Stimulated activated CD4-positive, alpha-beta T cell treated with anti-CD3 and anti-CD28 coated beads, Interleukin-4, amount 100 ng/mL, for 48 hours (primary cell): ENCODE data around the gene DENND10.
"Not testable (repeated sequence)": the region's sequence is repeated elsewhere in the genome, so short reads cannot be mapped to it uniquely, and the experiment has no call there.

Experiments used
- DNase-seq, 2 donors: peaks; one replicate each; pipeline ENCODE4 v3.0.0-alpha.2; 2020; ENCODE audit warnings: low read depth in 2 of 2

Gene DENND10

DNA sequence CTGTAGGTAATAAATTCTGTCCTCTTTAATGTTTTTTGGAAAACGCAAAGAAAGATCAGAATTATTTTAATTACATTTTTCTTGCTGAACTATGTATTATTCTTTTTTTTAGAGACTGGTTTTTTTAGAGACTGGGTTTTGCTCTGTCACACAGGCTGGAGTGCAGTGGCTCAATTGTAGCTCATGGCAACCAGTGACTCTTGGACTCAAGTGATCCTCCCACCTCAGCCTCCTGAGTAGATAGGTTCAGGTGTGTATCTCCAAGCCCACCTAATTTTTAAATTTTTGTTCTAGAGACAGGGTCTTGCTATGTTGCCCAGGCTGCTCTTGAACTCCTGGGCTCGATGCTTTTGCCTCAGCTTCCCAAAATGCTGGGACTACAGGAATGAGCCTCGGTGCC, 5.3 kb upstream of the DENND10 start:
- no peak for DNase-seq

DNA sequence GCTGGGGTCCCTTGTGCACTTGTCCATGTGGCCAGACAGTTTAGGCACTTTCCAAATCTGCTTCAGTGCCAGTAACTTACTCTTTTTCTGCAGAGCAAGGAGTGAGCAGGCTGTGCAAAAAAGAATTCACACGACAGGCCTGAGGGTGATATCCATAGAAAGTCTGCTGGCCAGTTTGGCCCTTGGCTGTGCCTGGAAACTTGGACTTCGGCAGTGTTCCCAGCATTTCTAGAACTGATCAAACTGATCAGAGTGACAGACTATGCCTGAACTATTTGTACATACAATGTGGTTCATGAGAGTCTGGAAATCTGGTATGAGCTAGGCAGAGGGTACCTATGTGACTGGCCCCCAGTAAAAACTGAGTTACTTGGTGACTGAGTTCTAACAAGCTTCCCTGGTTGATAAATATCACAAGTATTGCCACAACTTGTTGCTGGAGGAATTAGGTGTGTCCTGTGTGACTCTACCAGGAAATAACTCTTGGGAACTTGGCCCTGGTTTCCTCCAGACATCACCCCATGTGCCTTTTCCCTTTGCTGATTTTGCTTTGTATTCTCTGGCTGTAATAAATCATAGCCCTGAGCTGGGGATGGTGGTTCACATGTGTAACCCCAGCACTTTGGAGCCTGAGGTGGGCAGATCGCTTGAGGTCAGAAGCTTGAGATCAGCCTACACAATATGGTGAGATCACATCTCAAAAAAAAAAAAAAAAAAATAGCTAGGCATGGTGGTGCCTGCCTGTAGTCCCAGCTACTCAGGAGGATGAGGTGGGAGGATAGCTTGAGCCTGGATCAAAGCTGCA, 3.3 kb upstream of the DENND10 start:
- no peak for DNase-seq

DNA sequence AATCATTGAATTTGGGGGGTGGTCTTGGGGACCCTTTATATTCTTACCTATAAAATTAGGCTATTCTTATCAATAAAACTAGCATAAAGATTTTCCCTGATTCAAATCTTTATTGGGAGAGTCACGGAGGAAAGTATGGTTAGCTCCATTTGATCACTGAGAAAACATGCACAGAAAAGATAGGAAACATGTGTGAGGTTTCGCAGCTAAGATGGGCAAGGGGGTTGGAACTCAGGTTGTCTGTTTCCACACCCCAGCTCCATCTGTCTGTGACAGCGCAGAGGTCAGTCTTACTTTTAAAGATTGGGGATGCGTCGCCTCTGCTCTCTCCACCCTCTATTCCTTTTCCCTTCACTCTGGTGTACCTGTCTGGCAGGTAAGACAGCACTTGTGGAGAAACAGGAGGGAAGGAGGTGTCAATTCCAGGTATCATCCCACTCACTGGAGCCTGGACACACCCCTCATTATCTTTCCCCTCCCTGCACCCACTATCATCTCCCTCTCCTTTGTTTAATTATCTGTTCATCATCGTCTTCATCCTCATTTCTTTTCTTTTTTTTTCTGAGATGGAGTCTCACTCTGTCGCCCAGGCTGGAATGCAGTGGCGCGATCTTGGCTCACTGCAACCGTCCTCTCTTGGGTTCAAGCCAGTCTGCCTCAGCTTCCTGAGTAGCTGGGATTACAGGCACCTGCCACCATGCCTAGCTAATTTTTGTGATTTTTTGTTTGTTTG, 2.4 kb upstream of the DENND10 start:
- DNase-seq = no peak

DNA sequence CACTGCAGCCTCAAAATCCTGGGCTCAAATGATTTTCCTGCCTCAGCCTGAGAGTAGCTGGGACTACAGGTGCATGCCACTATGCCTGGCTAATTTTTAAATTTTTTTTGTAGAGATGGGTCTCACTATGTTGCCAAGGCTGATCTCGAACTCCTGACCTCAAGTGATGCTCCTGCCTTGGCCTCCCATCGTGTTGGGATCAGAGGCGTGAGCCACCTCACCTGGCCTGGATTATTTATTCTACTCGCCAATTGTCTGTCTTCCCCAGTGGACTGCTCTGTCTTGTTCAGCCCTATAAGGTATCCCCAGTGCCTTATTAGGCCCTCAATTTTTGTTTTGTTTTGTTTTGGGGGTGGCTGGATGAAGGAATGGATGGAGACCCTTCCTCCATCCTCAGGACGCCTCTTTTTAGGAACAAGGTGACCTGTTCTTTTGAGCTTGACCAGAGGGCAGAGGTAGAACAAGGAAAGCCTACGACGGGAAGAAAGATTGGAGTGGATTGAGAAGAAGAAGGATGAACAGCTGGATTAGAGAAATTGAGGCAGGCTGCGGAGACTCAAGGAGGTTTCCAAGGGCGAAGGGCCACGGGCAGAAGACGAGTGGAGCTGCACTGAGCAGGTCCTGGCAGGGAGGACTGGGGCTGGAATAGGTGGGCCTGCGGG, 541 bp upstream of the DENND10 start:
- no peak for DNase-seq

DNA sequence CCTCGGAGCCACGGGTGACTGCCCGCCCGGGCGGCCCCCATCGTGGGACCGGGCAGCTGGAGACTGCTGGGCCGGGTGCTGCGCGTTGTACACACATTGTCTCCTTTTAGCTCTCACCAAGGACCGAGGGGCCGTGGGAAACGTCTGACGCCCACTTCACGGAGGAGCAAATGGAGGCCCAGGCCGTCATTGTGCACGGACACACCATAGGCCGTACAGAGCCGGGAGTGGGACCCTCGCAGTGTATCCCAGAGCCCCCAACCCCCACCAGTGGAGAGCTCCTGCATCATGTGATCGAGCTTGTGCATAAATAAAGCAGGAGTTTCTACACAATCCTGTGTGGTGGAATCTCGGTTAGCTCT, 722 bp downstream of the DENND10 start:
- no peak for DNase-seq

DNA sequence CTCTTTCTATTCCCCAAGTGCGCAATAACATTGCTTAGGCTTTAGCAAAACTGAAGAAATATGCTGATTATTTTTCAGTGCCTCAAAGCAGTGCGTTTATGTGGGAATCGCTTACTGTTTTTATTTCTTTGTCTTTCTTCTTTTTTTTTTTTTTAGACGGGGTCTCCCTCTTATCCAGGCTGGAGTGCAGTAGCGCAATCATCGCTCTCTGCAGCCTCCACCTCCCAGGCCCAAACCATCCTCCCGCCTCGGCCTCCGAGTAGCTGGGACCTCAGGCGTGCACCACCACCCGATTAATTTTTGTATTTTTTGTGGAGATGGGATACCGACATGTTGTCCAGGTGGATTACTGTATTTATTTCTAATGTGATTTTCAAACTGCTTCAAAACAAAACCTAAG, 1.2 kb downstream of the DENND10 start:
- no peak for DNase-seq

- DNase-seq = not testable (repeated sequence)
Observed at GRCh38 chr10:119105899-119106298, 2.0 kb downstream of the DENND10 start.

DNA sequence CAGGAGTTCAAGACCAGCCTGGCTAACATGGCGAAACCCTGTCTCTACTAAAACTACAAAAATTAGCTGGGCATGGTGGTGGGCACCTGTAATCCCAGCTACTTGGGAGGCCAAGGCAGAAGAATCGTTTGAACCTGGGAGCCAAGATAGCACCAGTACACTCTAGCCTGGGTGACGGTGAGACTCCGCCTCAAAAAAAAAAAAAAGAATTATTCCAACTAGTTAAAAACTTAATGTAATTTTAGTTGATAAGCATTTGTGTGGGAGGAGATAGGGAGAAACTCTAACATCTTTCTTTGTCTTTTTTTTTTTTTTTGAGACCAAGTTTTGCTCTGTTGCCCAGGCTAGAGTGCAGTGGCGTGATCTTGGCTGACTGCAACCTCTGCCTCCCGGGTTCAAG, 3.2 kb downstream of the DENND10 start:
- not testable (repeated sequence) for DNase-seq

DNA sequence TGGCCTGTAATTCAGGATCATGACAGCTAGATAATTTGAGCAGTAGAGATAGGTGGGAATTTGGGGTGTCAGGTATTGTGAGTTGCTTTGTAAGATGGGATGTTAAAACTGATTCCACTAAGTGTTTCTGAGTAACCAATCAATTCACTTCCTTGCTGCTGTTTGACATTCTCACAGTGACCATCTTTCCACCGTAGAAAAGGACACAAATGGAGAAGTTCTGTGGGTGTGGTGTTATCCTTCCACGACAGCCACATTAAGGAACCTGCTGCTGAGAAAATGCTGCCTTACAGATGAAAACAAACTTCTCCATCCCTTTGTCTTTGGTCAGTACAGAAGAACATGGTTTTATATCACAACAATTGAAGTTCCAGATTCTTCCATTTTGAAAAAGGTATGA, 3.9 kb downstream of the DENND10 start:
- not testable (repeated sequence) for DNase-seq

GRCh38 chr10:119112056-119112455, 8.1 kb downstream of the DENND10 start:
- DNase-seq = no peak

DNA sequence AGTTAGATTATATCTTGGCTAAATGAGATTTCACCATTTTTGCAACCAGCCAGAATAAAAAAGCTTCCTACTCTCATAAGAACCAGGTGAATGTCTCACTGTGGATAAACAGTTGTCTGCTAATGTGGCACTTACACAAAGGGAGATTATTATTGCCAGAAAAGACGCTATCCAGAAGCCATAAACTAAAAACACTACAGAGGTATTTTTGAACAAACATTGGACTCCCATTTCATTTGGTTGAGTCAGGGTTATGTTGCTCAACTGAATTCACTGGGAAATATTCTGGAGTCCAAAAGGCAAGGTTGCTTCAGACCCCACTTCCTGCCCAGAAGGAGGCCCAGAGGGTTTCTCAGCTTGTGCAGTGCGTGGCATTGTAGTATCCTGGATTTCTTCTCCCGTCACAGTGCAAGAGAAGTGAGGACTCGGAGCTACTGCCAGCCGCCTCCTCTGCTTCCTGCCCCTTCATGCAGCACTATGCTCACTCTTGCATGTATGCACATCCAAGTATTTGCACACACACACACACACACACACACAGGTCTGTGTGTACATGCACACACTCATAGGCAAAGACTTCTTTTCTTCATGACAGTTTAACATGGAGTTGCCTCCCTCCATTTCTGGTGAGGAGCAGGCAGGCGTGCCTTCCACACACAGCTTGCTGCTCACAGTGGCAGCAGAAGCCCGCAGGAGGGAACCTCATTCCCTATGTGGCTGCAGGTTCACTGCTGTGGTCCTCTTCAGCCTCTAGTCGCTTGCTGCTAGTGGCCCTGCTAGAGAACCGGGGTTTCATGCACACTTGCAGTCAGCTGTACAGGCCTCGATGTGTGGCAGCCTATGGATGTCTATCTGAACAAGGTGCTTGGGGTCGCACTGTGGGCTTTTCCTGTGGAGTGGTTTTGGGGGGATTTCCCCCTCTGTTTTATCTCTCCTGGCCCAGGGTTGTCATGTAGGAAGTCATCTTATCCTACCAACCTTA, 10.1 kb downstream of the DENND10 start:
- DNase-seq = no peak

DNA sequence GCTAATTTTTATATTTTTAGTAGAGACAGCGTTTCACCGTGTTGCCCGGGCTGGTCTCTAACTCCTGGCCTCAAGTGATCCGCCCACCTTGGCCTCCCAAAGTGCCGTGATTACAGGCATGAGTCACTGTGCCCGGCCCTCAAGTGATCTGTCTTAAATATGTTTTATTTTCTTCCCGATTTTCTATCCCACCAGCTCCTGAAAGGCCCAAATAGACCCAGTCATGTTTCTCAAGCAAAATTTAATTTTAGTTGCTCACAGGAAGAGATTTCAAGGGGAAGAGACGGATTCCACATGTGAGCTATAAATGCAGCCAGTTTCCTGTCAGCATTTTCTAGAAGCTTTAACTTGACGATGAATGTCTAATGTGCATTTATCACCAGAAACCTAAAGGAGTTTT, 12.0 kb downstream of the DENND10 start:
- DNase-seq = no peak

DNA sequence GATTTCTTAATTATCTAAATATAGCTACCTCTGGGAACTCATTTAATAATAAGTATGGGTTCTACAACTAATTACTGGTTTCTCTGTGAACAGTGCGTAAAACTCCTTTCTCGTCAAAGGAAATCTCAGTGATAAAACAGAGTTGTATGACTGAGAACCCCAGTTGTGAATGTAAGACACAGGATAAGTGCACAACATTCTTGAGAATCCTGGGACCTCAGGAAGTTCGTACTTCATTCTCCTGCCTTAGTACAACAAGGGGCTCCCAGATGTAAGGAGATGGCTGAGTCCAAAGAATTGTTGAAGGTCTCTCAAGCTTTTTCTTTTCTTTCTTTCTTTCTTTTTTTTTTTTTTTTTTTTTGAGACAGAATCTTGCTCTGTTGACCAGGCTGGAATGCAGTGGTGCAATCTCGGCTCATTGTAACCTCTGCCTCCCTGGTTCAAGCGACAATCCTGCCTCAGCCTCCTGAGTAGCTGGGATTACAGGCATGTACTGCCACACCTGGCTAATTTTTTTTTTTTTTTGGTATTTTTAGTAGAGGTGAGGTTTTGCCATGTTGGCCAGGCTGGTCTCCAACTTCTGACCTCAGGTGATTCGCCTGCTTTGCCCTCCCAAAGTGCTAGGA, 12.5 kb downstream of the DENND10 start:
- no peak for DNase-seq

GRCh38 chr10:119118231-119118630, 14.3 kb downstream of the DENND10 start:
- DNase-seq = no peak

- no peak for DNase-seq
Observed at GRCh38 chr10:119119400-119119799, 15.5 kb downstream of the DENND10 start.

GRCh38 chr10:119120413-119120867, 16.5 kb downstream of the DENND10 start:
- DNase-seq = no peak

DNA sequence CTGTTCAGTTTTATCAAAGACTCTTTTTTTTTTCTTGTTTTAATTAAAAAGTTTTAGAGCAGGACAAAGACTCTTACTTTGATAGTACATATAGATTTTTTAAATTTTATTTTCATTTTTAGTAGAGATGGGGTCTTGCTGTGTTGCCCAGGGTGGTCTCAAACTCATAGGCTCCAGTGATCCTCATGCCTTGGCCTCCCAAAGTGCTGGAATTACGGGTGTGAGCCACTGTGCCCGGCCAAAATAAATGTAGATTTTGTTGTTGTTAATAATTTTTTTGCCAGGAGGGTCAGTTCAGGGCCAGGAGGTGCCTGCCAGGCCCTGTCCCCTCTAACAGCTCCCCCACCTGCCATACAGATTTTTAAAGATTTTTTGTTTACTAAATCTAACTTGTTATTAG, 17.0 kb downstream of the DENND10 start:
- no peak for DNase-seq

- DNase-seq = no peak
Observed at GRCh38 chr10:119125942-119126341, 22.0 kb downstream of the DENND10 start.

- no peak for DNase-seq
Observed at GRCh38 chr10:119129721-119130120, 25.8 kb downstream of the DENND10 start.

- DNase-seq = peak in 1 of 2 donors; percentile 29
Observed at GRCh38 chr10:119131512-119132240, 27.8 kb downstream of the DENND10 start.
